ENCODE data around the gene FAM110D. TPM values are rescaled to one million over a fixed set of nuclear protein-coding genes. Genes with fewer than 3 reads are reported as not detected.

FAM110D gene
- total RNA-seq, 1 donor from 2014 or later: not detected

DNA sequence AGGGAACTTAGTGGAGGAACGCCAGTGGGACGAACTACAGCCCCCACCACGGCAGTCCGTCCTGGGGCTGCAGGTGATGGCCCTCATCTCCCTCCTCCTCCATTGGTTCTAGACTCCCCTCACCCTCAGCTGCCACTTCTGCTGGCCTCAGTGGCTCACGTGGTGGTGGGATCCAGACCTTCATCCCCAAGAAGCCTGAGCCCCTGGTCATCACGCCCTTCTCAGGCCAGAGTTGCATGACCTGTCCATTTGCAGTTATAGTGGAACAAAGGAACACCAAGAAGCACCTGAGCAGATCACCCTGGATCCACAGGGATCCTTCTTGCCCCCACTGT, 13.0 kb upstream of the FAM110D start:
- TF ChIP-seq, protein P1, sequence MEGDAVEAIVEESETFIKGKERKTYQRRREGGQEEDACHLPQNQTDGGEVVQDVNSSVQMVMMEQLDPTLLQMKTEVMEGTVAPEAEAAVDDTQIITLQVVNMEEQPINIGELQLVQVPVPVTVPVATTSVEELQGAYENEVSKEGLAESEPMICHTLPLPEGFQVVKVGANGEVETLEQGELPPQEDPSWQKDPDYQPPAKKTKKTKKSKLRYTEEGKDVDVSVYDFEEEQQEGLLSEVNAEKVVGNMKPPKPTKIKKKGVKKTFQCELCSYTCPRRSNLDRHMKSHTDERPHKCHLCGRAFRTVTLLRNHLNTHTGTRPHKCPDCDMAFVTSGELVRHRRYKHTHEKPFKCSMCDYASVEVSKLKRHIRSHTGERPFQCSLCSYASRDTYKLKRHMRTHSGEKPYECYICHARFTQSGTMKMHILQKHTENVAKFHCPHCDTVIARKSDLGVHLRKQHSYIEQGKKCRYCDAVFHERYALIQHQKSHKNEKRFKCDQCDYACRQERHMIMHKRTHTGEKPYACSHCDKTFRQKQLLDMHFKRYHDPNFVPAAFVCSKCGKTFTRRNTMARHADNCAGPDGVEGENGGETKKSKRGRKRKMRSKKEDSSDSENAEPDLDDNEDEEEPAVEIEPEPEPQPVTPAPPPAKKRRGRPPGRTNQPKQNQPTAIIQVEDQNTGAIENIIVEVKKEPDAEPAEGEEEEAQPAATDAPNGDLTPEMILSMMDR (conservative IDR thresholded peaks at IDR 0.05; ENCODE audit: low read depth, low read length): no peak

DNA sequence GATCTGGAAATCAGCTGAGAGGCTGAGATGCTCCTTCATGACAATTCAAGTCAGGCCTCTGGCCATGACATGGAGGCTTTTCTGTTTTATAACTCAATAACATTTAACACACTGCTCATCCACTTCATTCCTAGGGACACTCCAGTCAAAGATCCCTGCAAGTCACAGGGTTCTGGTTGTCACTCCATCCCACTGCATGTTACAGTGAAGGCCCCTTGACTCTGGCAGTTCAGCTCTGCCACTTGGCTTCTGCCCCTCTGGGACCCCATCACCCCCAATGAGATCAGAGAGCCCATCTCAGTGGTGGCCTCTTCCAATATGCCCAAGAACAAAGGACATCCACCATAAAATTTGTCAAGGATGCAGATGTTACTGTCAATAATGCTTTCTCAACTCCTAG, 10.0 kb upstream of the FAM110D start:
- no peak for DNase-seq (ENCODE audit: low read depth)
- TF ChIP-seq, protein P1 (conservative IDR thresholded peaks at IDR 0.05; ENCODE audit: low read depth, low read length): no peak
- H3K4me3 ChIP-seq (ENCODE audit: low read depth, low read length): no peak overlapping the region

More for the DNA sequence above, 13.0 kb upstream of the FAM110D start:
- DNase-seq (ENCODE audit: low read depth): no peak
- H3K4me3 ChIP-seq (ENCODE audit: low read depth, low read length): no peak overlapping the region

DNA sequence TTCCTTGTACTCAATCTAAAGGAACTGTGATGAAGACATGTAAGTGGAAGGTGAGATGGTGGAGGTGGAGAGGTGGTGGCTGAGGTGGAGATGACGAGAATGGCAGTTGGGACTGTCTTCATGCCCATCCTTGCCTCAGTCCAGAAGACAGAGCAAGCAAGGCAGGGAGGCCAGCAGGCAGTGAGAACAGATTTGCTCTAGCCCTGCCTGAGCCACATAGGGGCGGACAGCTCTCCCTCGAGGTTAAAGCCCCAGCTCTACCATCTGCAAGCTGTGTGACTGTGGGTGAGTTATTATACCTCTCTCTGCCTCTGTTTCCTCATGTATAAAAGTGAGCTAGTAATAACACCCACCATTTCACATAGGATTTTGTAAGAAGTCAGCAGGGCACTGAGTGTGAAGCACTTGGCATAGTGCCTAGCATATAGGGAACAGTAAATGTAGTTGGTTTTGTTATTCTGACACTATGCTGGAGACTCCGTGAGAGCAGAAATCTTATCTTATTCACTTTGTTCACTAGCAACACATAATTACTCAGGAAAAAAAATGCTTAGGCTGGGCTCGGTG, 4.8 kb upstream of the FAM110D start:
- H3K4me3 ChIP-seq (ENCODE audit: low read depth, low read length): no peak overlapping the region
- DNase-seq (ENCODE audit: low read depth): no peak
- TF ChIP-seq, protein P1 (conservative IDR thresholded peaks at IDR 0.05; ENCODE audit: low read depth, low read length): no peak

DNA sequence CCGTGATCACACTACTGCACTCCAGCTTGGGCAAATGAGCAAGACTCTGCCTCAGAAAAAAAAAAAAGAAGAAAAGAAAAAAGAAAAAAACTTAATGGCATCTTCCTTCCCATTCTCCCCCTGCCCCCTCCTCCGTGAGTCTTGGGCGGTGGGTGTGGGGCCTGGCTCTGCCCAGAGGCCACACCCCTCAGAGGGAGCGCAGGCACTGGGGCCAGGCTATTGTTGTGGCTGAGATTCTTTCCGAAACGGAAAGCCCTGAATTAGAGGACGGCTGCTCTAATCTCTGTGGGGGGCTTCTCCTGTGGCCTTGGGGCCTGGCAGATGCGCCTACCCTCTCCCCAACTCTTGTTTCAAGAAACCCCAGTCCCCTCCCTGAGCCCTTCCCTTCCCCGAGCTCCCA, 4.1 kb upstream of the FAM110D start:
- TF ChIP-seq, protein P1 (conservative IDR thresholded peaks at IDR 0.05; ENCODE audit: low read depth, low read length): no peak
- no peak for DNase-seq (ENCODE audit: low read depth)
- no peak overlapping the region for H3K4me3 ChIP-seq (ENCODE audit: low read depth, low read length)

DNA sequence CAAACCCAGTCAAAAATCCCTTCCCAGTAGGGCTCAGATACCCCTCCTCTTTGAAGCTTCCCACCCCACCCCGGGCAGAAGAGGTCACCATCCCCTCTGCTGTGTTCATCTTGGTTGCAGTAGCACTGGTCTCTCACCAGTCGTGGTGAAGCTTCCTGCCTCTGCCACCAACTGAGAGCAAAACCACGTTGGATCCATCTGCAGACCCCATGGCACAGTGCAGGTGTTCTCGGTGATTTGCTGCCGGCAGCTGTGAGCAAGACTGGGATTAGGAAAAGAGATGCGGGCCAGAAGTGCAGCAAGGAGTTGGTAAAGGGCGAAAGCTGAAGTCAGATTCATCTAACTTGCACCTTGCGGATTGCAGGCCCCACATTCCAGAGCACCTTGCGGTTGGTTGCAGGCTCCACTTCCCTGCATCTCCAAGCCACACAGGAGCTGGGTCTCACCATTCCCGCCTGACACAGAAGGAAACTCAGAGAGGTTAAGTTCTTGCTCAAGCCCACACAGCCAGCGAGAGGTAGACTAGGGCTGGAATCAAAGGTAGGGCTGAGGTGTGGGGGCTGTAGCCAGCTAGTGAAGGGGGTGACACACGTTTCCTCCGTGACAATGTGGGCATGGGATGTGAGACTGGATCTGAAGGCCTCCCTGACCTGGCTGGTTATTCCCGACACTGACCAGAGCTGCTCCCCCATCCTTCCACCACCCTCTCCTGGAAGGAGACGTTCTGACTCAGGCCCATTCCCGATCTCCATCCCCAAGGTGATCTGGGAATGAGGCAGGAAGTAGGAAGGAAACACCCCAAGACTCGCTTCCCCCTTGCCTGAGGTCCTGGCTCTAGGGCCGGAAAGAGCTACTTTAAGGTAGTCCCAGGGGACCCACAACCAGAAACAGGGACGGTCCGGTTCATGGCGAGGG, 3.3 kb upstream of the FAM110D start:
- DNase-seq (ENCODE audit: low read depth): no peak
- no peak overlapping the region for H3K4me3 ChIP-seq (ENCODE audit: low read depth, low read length)
- TF ChIP-seq, protein P1 (conservative IDR thresholded peaks at IDR 0.05; ENCODE audit: low read depth, low read length): no peak

DNA sequence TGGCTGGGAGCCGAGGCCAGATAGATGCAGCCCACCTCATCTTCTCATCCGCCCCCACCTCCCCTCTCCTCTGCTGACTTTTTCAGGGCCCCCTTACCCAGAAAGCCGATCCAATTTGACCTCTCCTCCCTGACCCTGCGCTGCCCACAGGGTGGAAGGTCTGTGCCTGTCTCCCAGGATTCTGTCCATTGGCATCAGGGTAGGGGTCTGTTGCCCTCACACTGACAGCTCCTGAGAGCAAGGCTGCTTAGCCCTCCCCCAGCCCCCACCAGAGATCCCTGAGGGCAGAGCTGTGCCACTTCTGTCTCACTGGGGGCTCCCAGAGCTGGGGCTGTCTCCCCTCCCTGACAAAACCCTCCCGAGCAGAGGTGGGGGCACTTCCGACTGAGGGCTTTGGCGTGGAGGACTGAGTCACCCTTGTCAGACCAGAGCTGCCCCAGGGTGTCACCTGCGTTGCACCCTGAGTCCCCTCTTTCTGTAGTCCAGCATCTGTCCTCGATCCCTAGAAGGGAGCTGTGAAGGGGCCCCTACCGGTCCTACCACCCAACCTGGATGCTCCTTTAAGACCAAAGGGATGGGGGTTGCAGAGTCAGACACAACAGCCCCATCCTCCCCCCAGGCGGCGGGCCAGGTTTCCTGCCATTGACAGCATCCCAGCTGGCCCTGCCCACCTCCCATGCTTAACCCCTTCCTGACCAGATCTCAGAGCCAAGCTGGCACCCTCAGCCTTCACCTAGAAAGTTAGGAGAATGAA, 2.4 kb upstream of the FAM110D start:
- no peak for DNase-seq (ENCODE audit: low read depth)
- TF ChIP-seq, protein P1 (conservative IDR thresholded peaks at IDR 0.05; ENCODE audit: low read depth, low read length): no peak
- H3K4me3 ChIP-seq (ENCODE audit: low read depth, low read length): no peak overlapping the region
